Measurements from ENCODE around the gene PSAP.
"Not testable (repeated sequence)": the region's sequence is repeated elsewhere in the genome, so short reads cannot be mapped to it uniquely, and the experiment has no call there.

PSAP gene

GRCh38 chr10:71850743-71851464 lies at the start of gene PSAP:
Gene PSAP (minus strand): TSS chr10:71851251. CDS start chr10:71851221, 30 bp downstream.
- peak; percentile 98 for DNase-seq

- no peak for DNase-seq
These were observed 49.6 kb upstream of the PSAP start for GRCh38 chr10:71900441-71901180.

- DNase-seq: no peak
These were observed 48.8 kb upstream of the PSAP start for GRCh38 chr10:71899665-71900412.

GRCh38 chr10:71898346-71898745 lies 47.3 kb upstream of the PSAP start:
- DNase-seq: not testable (repeated sequence)

GRCh38 chr10:71893920-71894319 lies 42.9 kb upstream of the PSAP start:
- no peak for DNase-seq

- DNase-seq: no peak
These were observed 42.3 kb upstream of the PSAP start for GRCh38 chr10:71893258-71893815.

- DNase-seq: no peak
These were observed 40.4 kb upstream of the PSAP start for GRCh38 chr10:71891437-71891836.

GRCh38 chr10:71889388-71889987 lies 38.4 kb upstream of the PSAP start:
- no peak for DNase-seq

- peak; percentile 50 for DNase-seq
These were observed 37.8 kb upstream of the PSAP start for GRCh38 chr10:71888623-71889387.

GRCh38 chr10:71888248-71888622 lies 37.2 kb upstream of the PSAP start:
- DNase-seq: no peak

- no peak for DNase-seq
These were observed 36.7 kb upstream of the PSAP start for GRCh38 chr10:71887743-71888142.

- no peak for DNase-seq
These were observed 32.0 kb upstream of the PSAP start for GRCh38 chr10:71882813-71883659.

GRCh38 chr10:71881647-71882355 lies 30.8 kb upstream of the PSAP start:
- no peak for DNase-seq

- not testable (repeated sequence) for DNase-seq
These were observed 30.2 kb upstream of the PSAP start for GRCh38 chr10:71881307-71881624.

- DNase-seq: no peak
These were observed 29.6 kb upstream of the PSAP start for GRCh38 chr10:71880425-71881306.

- no peak for DNase-seq
These were observed 27.4 kb upstream of the PSAP start for GRCh38 chr10:71878327-71879034.

- no peak for DNase-seq
These were observed 26.8 kb upstream of the PSAP start for GRCh38 chr10:71877821-71878220.

GRCh38 chr10:71874680-71875354 lies 23.8 kb upstream of the PSAP start:
- DNase-seq: not testable (repeated sequence)
